ENCODE measurements around the gene MYPN.

Gene MYPN

GRCh38 chr10:68167586-68168189 is 58.4 kb downstream of the MYPN start:
- DNase-seq (ENCODE audit: low spot score): no peak
- no peak for TF ChIP-seq CTCF (IDR thresholded peaks at IDR 0.05; ENCODE audit: extremely low read depth, insufficient read depth, missing control alignments)
- in situ Hi-C loops (cut with MboI; ENCODE audit: low pct_unique_long_range_greater_than_20kb, low sequenced_read_pairs, unreplicated experiment): no loop called here

GRCh38 chr10:68171539-68172080 is 62.3 kb downstream of the MYPN start:
- DNase-seq (ENCODE audit: low spot score): no peak
- no peak for TF ChIP-seq CTCF (IDR thresholded peaks at IDR 0.05; ENCODE audit: extremely low read depth, insufficient read depth, missing control alignments)
- in situ Hi-C loops (cut with MboI; ENCODE audit: low pct_unique_long_range_greater_than_20kb, low sequenced_read_pairs, unreplicated experiment): no loop called here

GRCh38 chr10:68172324-68172723 is 63.0 kb downstream of the MYPN start:
- no peak for DNase-seq (ENCODE audit: low spot score)

GRCh38 chr10:68175949-68176348 is 66.7 kb downstream of the MYPN start:
- in situ Hi-C loops (cut with MboI; ENCODE audit: low pct_unique_long_range_greater_than_20kb, low sequenced_read_pairs, unreplicated experiment): no loop called here
- DNase-seq (ENCODE audit: low spot score): no peak

More at GRCh38 chr10:68172324-68172723, 63.0 kb downstream of the MYPN start:
- TF ChIP-seq CTCF (IDR thresholded peaks at IDR 0.05; ENCODE audit: extremely low read depth, insufficient read depth, missing control alignments): no peak
- in situ Hi-C loops (cut with MboI; ENCODE audit: low pct_unique_long_range_greater_than_20kb, low sequenced_read_pairs, unreplicated experiment): no loop called here

GRCh38 chr10:68176797-68177196 is 67.5 kb downstream of the MYPN start:
- no peak for DNase-seq (ENCODE audit: low spot score)
- TF ChIP-seq CTCF (IDR thresholded peaks at IDR 0.05; ENCODE audit: extremely low read depth, insufficient read depth, missing control alignments): no peak
- in situ Hi-C loops (cut with MboI; ENCODE audit: low pct_unique_long_range_greater_than_20kb, low sequenced_read_pairs, unreplicated experiment): no loop called here

More at GRCh38 chr10:68175949-68176348, 66.7 kb downstream of the MYPN start:
- TF ChIP-seq CTCF (IDR thresholded peaks at IDR 0.05; ENCODE audit: extremely low read depth, insufficient read depth, missing control alignments): no peak

- DNase-seq (ENCODE audit: low spot score): no peak
- TF ChIP-seq CTCF (IDR thresholded peaks at IDR 0.05; ENCODE audit: extremely low read depth, insufficient read depth, missing control alignments): no peak
- in situ Hi-C loops (cut with MboI; ENCODE audit: low pct_unique_long_range_greater_than_20kb, low sequenced_read_pairs, unreplicated experiment): no loop called here
These were observed 69.3 kb downstream of the MYPN start for GRCh38 chr10:68178592-68178991.

All from GM13977 (cell line).